Kidney epithelial cell (primary cell): ENCODE data around the gene LRCH1. TPM values are rescaled to one million over a fixed set of nuclear protein-coding genes. Genes with fewer than 3 reads are reported as not detected.

Source experiments
- DNase-seq: peaks from one replicate; pipeline ENCODE4 v3.0.0-alpha.2; 2010; ENCODE audit warnings: low read depth
- H3K27me3 ChIP-seq: 2 replicates; pipeline ENCODE4 v1.6.0; 2011; ENCODE audit warnings: low read length; ENCODE audit not compliant: control insufficient read depth, insufficient read depth
- H3K36me3 ChIP-seq: 2 replicates; pipeline ENCODE4 v1.5.1; 2011; ENCODE audit warnings: low read length; ENCODE audit not compliant: control insufficient read depth, insufficient read depth
- H3K4me3 ChIP-seq: 2 replicates; pipeline ENCODE4 v1.5.1; 2011; ENCODE audit warnings: low read depth, mild to moderate bottlenecking, control low read depth, low read length
- total RNA-seq: library from RNA; depleted of rRNA; stranded (reverse); fragments of >200 nt; gene quantifications from 2 replicates; pipeline ENCODE4 v1.2.3, GENCODE V29; 2015
- TF ChIP-seq, protein P1 (sequence below): IDR thresholded peaks from 2 replicates; pipeline ENCODE4 v1.5.1; 2011; ENCODE audit warnings: mild to moderate bottlenecking, moderate library complexity, low read length, control low read depth, inconsistent platforms; ENCODE audit not compliant: insufficient read depth, poor library complexity, severe bottlenecking

The LRCH1 gene
- total RNA-seq, 1 donor from 2014 or later, result 14.0 TPM

DNA sequence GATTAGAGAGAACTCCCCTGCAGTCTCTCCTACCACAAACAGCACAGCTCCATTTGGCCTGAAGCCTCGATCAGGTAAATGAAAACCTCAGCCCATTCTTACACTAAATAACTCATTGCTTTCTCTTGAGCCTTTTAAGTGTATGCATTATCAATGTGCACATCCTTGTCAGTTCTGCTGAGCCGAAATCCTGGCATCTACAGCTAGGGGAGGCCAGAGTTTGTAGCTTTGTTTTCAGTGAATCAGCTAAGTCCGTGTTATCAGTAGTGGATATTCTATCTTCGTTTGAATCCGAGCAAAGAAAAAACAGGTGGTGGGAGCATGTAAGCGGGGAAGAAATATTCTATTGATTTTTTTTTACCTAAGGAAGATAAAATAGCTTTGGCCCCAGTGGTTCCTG is 159.6 kb downstream of the LRCH1 start:
- no peak for DNase-seq
- H3K27me3 ChIP-seq, result no peaks in the 10 kb centered on the region
- H3K36me3 ChIP-seq, result peaks cover 4% of the 10 kb centered on the region
- no peak overlapping the region for H3K4me3 ChIP-seq
- TF ChIP-seq, protein P1, sequence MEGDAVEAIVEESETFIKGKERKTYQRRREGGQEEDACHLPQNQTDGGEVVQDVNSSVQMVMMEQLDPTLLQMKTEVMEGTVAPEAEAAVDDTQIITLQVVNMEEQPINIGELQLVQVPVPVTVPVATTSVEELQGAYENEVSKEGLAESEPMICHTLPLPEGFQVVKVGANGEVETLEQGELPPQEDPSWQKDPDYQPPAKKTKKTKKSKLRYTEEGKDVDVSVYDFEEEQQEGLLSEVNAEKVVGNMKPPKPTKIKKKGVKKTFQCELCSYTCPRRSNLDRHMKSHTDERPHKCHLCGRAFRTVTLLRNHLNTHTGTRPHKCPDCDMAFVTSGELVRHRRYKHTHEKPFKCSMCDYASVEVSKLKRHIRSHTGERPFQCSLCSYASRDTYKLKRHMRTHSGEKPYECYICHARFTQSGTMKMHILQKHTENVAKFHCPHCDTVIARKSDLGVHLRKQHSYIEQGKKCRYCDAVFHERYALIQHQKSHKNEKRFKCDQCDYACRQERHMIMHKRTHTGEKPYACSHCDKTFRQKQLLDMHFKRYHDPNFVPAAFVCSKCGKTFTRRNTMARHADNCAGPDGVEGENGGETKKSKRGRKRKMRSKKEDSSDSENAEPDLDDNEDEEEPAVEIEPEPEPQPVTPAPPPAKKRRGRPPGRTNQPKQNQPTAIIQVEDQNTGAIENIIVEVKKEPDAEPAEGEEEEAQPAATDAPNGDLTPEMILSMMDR, result peak; percentile 26

GRCh38 chr13:46715363-46715762 is 162.4 kb downstream of the LRCH1 start:
- Histone ChIP-seq H3K27me3 (no peaks in the 10 kb centered on the region), H3K4me3 (no peak overlapping the region), H3K36me3 (peaks cover 4% of the 10 kb centered on the region)
- TF ChIP-seq, protein P1, result no peak
- DNase-seq, result no peak

GRCh38 chr13:46716821-46717220 is 163.9 kb downstream of the LRCH1 start:
- no peaks in the 10 kb centered on the region for H3K27me3 ChIP-seq
- DNase-seq, result no peak
- H3K36me3 ChIP-seq, result peaks cover 4% of the 10 kb centered on the region
- H3K4me3 ChIP-seq, result no peak overlapping the region
- TF ChIP-seq, protein P1, result no peak

- H3K4me3 ChIP-seq, result no peak overlapping the region
- TF ChIP-seq, protein P1, result no peak
- no peaks in the 10 kb centered on the region for H3K27me3 ChIP-seq
- peaks cover 4% of the 10 kb centered on the region for H3K36me3 ChIP-seq
- no peak for DNase-seq
Observed at GRCh38 chr13:46717275-46717674, 164.3 kb downstream of the LRCH1 start.

GRCh38 chr13:46717856-46718255 is 164.9 kb downstream of the LRCH1 start:
- Histone ChIP-seq H3K4me3 (no peak overlapping the region), H3K36me3 (peaks cover 4% of the 10 kb centered on the region), H3K27me3 (no peaks in the 10 kb centered on the region)
- TF ChIP-seq, protein P1, result no peak
- DNase-seq, result no peak

- no peak for DNase-seq
- Histone ChIP-seq H3K27me3 (no peaks in the 10 kb centered on the region), H3K4me3 (no peak overlapping the region), H3K36me3 (peaks cover 2% of the 10 kb centered on the region)
- TF ChIP-seq, protein P1, result no peak
Observed at GRCh38 chr13:46720189-46720588, 167.2 kb downstream of the LRCH1 start.
